ENCODE measurements around the gene BTBD18.

BTBD18 gene, protein sequence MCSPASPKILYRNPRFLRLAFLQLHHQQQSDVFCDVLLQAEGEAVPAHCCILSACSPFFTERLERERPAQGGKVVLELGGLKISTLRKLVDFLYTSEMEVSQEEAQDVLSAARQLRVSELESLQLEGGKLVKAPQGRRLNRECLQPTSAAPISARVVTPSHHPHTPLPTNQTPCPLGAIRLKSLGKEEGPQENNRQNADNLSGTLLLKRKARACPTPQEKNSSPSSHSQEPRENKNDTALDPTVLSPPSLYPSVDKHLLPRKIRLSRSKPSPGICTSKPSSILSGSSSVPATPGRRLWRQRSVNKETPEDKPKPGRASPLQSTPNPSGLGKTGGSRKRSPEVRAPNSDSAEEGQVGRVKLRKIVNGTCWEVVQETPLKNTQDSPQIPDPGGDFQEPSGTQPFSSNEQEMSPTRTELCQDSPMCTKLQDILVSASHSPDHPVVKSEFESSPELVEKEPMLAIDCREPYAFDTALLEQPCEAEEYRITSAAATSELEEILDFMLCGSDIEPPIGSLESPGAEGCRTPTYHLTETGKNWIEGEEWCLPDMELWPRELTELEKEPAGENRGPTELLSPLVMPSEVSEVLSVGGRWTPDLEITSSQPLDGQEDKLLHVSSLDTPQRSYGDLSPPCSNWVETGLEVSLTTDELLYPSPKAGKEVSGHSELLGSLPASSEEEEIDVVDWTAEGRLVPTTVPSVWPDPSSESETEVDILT

DNA sequence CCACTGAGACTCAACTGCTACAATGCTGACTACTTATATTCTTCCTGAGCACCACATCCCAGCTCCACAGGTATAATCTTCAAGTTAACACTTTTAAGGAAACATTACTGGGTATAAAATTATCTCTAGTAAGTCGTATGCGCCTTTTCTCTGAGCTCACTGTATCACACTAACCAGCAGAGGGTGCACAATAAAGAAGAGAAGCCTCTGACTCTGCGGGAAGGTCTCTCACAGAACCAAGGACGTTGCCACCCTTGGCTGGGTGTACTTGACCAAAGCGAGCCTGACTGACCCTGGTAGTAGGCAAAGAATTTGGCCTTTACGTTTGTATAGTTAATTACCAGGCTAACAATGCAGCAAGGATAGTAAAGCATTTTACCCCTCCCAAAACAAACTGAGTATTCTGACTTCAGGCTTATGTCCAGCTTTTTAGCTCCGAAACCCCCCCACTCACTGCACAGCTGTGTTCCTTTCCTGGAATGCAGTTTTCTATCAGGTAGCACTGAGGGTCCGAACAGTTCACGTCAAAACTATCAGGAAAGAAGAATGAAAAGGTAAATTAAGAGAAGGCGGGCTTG is at the start of gene BTBD18:
Gene BTBD18 (minus strand): TSS at position 144 of the 578 bp plus-strand sequence. CDS start 631 bp downstream, outside the sequence.
- DNase-seq = peak; percentile 76

DNA sequence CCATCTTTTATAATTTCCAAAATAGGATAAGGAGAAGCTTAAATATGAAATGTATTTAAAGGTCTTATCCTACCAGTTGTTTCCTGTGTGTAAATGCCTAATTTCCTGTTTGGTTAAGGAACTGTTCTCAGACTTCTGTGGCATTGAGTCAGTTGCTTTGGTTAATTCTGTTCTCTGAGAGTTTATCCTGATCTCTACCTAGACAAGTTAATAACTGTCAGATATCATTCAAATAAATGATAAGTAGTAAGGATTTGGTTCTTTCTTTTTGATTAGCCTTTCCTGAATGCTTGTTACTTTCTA is 49.5 kb upstream of the BTBD18 start:
- no peak for DNase-seq

- DNase-seq = peak; percentile 94
These were observed 49.0 kb upstream of the BTBD18 start for GRCh38 chr11:57800444-57801182.

DNA sequence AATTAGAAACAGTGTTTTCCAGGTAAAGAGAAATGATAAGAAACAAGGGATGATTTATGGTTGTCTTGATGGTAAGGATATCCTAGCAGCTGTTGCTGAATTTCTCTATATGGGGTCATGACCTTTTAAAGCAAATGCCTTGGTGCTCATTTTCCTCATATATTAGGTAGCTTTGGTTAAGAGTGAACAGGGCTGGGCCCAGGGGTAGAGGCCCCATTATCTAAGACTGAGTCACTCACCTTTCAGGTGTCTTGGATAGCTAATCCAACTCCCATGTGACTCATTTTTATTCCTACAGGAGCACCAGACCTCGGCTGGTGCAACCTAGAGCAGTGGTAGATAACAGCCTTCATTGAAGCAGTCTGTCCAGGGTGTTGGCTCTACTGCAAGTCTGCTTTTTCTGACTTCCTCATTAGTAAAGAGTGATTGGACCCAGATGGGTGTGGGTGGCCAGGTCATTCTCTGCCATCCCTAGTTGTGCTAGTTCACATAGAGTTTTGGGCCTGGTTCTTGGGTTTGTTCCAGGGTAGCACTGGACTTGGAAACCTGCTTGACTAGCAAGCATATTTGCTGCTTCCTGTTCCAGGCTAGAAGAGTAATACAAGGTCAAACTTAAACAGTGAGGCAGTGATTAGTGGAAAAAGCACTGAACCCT is 47.4 kb upstream of the BTBD18 start:
- DNase-seq = peak; percentile 70

GRCh38 chr11:57793351-57794115 is 41.9 kb upstream of the BTBD18 start:
- DNase-seq = no peak

DNA sequence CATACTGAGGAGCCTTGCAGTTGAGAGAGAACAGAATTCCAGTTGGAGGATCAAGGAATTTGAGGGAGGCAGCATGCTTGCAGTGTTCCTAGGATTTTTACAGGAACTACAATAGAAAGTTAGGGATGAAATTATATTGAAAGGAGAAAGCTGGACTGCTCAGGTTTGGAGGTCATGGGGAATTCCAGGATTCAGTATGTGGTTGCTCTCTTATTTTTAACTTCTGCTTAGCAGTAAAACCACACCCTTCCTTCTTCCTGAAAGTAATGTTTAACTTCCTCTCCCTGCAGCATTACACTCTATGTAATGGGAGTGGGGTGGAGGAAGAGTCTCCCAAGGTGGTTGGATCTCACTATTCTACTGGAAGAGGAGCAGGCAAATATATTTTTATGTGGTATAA is 41.3 kb upstream of the BTBD18 start:
- no peak for DNase-seq

- no peak for DNase-seq
These were observed 40.5 kb upstream of the BTBD18 start for GRCh38 chr11:57792060-57792541.

GRCh38 chr11:57791321-57792059 is 39.9 kb upstream of the BTBD18 start:
- DNase-seq = no peak

DNA sequence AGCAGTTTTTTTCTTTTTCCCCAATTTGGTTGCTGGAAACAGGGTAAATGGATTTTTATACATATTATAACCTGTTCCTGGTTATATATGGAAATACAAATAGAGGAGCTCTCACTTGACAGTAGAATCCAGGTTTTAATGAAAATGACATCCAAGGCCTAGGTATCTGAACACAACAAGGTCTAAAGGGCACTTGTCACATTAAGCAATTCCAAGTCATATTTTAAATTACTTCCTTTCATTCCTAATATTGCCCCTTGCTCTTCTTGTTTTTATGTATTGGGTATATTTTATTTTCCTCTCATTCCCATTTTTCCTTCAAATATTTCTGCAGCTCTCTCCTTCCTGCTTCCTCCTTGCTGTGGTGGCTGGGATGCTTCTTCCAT is 37.1 kb upstream of the BTBD18 start:
- no peak for DNase-seq

DNA sequence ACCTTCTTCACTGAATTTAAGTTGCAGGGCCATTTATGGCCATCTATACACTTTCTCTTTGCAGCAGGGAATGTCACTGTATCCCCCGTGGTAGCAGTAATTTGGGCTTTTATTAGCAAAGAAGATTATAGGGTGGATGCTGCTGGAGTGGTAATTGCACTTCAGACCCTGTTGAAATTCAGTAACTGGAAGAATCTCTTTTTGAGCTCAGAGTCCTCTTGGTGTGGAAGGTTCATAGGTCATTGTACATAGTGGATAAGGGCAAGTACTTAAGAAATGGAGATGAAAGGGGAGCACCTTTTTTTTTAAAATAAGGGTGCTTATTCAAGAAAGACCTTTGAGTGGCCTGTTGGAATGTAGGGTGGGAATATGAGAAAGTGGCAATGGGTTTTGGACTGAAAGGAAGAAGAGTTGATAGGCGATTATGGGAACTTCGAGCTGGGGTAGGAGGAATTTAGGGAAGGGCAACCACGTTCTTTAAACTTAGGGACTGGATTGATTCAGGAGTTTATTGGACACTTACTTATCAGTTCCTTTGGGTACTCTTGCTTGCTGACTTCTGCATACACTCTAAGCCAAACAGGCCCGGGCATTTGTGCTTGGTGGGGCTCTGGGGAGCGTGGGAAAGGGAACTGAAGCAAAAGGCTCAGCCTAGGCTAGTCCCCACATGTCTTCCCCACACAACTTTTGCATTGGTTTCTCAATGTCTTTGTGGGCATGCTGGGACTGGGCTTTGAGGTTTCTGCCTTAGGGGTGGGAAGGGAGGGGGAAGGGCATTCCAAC is 36.5 kb upstream of the BTBD18 start:
- DNase-seq = no peak

DNA sequence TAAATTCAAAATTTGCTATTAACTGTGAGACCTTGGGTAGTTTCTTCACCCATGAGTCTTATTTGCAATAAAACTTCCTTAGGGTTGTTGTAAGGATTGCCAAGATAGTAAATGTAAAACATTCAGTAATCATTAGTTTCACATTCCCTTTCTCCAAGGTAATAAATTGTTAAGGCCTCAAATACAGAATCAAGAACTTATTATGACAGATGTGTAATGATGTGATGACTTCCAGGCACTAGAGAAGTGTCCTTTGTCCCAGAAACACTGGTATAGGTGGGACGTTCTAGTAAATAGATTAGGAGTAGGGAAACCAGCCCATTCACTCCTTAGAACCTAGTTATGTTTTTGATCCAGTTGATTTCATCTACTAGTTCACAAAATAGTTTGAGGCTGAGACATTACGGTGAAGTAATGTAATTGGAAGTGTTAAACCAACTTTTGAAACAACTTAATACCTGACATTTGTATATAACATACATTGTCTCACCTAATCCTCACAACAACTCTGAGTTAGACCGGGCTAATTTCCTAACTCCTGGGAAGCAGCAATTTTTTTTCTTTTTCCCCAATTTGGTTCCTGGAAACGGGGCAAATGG is 35.5 kb upstream of the BTBD18 start:
- DNase-seq = no peak

GRCh38 chr11:57786436-57786835 is 34.8 kb upstream of the BTBD18 start:
- no peak for DNase-seq

DNA sequence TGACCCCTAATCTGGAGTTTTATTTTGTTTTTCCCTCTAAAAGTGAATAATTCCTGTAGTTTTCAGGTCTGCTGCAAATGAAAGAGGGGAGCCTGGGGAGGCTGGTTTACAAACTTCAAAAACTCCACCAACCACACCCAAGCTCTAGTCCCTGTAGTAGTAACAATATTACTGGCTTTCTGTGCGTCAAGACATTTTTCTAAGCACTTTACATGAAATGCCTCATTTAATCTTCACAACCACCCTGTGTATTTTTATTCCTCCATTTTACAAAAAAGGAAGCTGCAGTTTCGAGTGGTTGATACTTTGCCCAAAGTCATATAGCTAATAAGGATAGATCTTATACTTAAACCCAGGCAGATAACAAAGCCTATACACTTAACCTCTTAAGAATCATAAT is 33.5 kb upstream of the BTBD18 start:
- DNase-seq = no peak

GRCh38 chr11:57781529-57781943 is 29.9 kb upstream of the BTBD18 start:
- DNase-seq = peak; percentile 87

DNA sequence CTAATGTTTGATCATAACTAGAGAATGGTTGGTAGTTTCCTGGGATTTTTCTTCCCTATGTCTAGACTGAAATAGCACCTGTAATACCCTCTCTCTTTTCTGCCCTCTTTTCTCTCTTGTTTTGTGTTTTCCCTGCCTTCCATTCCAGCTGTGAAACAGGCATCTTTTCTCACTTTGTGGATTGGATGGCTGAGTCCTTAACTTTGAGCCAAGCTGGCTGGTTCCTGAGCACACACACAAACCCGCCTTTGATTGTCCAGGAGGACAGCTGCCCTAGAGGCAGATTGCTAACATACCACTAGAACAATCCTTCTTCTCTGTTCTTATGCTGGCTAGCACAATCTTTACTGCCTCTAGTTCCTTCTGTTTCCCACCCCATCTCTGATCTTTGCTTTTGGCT is 27.7 kb upstream of the BTBD18 start:
- peak; percentile 18 for DNase-seq

GRCh38 chr11:57778318-57779037 is 26.9 kb upstream of the BTBD18 start:
- peak; percentile 66 for DNase-seq

- peak; percentile 38 for DNase-seq
These were observed 26.3 kb upstream of the BTBD18 start for GRCh38 chr11:57777969-57778317.

DNA sequence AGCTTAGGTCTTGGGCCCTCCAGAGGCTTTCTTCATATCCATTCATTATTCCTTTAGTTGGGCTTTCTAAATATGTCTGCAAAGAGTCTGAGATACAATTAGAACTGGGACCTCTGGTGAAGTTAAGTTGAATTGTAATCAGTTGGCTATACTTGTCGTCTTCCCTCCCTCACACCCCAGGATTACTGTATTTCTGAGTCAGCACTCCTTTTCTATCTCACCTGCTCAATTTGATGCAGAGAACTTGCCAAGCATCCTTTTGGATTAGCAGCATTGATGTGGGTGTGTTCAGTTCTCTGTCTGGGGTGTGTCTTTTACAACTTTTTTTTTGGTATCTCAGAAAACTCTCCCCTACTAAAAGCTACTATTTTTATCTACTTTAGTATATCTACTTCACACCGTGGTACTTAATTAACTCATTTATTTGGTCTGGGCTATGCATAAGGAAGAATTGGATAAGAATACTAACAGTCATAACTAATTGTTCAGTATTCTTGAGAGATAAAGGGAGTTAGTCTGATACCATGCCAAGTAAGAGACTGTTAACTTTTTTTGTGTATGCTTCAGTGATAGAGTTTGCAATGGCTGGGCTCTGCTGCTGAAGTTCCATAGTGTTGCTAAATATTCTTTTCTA is 25.1 kb upstream of the BTBD18 start:
- DNase-seq = no peak

- DNase-seq = no peak
These were observed 24.5 kb upstream of the BTBD18 start for GRCh38 chr11:57776031-57776521.
